Parathyroid adenoma (tissue), 2 donors: ENCODE data around the gene FAM3B.

Experiments
- H2AFZ ChIP-seq: fragments of 300-600 bp; sonication (generic); one replicate; pipeline ENCODE4 v1.7.0; 2017; ENCODE audit warnings: antibody characterized with exemption, mild to moderate bottlenecking
- H3K27ac ChIP-seq: fragments of 300-600 bp; sonication (generic); one replicate; pipeline ENCODE4 v1.7.0; 2017
- H3K27me3 ChIP-seq: fragments of 300-600 bp; sonication (generic); one replicate; pipeline ENCODE4 v1.7.0; 2017; ENCODE audit warnings: low read length; ENCODE audit not compliant: control insufficient read depth, insufficient read depth
- H3K36me3 ChIP-seq: fragments of 300-600 bp; sonication (generic); one replicate; pipeline ENCODE4 v1.7.0; 2017; ENCODE audit warnings: low read length; ENCODE audit not compliant: control insufficient read depth, insufficient read depth
- H3K4me1 ChIP-seq: fragments of 300-600 bp; sonication (generic); one replicate; pipeline ENCODE4 v1.7.0; 2017; ENCODE audit warnings: control low read depth
- H3K4me2 ChIP-seq: fragments of 300-600 bp; sonication (generic); one replicate; pipeline ENCODE4 v1.7.0; 2017; ENCODE audit warnings: low read length
- H3K4me3 ChIP-seq: fragments of 300-600 bp; sonication (generic); one replicate; pipeline ENCODE4 v1.7.0; 2017; ENCODE audit warnings: low read depth, low read length
- H3K79me2 ChIP-seq: fragments of 300-600 bp; sonication (generic); one replicate; pipeline ENCODE4 v1.7.0; 2017; ENCODE audit warnings: control low read depth
- H3K9ac ChIP-seq: fragments of 300-600 bp; sonication (generic); one replicate; pipeline ENCODE4 v1.7.0; 2017; ENCODE audit warnings: mild to moderate bottlenecking
- H3K9me3 ChIP-seq: fragments of 300-600 bp; sonication (generic); one replicate; pipeline ENCODE4 v1.7.0; 2017; ENCODE audit warnings: low read length; ENCODE audit not compliant: control insufficient read depth
- TF ChIP-seq, protein P1 (sequence below): fragments of 300-600 bp; sonication (generic); IDR thresholded peaks from one replicate; pipeline ENCODE4 v1.7.0; 2017; ENCODE audit warnings: antibody characterized with exemption, mild to moderate bottlenecking
- donor health status: primary hyperparathyroidism.

Gene FAM3B

DNA sequence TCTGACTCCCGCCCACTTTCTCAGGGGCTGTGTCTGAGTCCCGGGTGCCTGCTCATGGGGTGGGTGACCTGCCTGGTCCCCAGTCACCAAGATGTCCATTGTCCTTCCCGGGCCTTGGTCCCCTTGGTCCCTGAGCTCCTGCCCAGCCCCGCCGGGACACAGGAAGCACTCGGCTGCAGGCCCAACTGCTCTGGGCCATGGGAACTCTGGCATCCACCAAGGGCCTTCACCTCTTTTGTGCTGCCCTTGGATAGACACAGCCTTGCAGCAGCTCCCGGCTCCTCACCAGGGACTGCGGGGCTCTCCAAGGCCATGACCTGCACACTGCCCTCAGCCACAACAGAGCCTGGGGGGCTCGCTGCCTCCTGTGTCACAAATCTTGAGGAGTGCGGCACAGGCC, 87.4 kb downstream of the FAM3B start:
- Histone ChIP-seq H2AFZ (no peak overlapping the region), H3K9ac (no peak overlapping the region), H3K4me2 (no peak overlapping the region), H3K27ac (no peak overlapping the region), H3K4me1 (no peaks in the 10 kb centered on the region), H3K27me3 (no peaks in the 10 kb centered on the region), H3K36me3 (no peaks in the 10 kb centered on the region), H3K4me3 (no peak overlapping the region), H3K9me3 (no peaks in the 10 kb centered on the region), H3K79me2 (no peaks in the 10 kb centered on the region)
- TF ChIP-seq, protein P1, sequence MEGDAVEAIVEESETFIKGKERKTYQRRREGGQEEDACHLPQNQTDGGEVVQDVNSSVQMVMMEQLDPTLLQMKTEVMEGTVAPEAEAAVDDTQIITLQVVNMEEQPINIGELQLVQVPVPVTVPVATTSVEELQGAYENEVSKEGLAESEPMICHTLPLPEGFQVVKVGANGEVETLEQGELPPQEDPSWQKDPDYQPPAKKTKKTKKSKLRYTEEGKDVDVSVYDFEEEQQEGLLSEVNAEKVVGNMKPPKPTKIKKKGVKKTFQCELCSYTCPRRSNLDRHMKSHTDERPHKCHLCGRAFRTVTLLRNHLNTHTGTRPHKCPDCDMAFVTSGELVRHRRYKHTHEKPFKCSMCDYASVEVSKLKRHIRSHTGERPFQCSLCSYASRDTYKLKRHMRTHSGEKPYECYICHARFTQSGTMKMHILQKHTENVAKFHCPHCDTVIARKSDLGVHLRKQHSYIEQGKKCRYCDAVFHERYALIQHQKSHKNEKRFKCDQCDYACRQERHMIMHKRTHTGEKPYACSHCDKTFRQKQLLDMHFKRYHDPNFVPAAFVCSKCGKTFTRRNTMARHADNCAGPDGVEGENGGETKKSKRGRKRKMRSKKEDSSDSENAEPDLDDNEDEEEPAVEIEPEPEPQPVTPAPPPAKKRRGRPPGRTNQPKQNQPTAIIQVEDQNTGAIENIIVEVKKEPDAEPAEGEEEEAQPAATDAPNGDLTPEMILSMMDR = no peak

- Histone ChIP-seq H3K4me3 (no peak overlapping the region), H3K9ac (no peak overlapping the region), H3K4me1 (no peaks in the 10 kb centered on the region), H3K4me2 (no peak overlapping the region), H3K9me3 (no peaks in the 10 kb centered on the region), H3K27ac (no peak overlapping the region), H2AFZ (no peak overlapping the region), H3K27me3 (no peaks in the 10 kb centered on the region), H3K36me3 (no peaks in the 10 kb centered on the region), H3K79me2 (no peaks in the 10 kb centered on the region)
- TF ChIP-seq, protein P1 = no peak
These were observed 88.7 kb downstream of the FAM3B start for GRCh38 chr21:41405321-41405720.

GRCh38 chr21:41406340-41406739, 89.7 kb downstream of the FAM3B start:
- Histone ChIP-seq H3K27ac (no peak overlapping the region), H3K27me3 (no peaks in the 10 kb centered on the region), H3K4me1 (no peaks in the 10 kb centered on the region), H3K4me2 (no peak overlapping the region), H3K79me2 (no peaks in the 10 kb centered on the region), H3K9ac (no peak overlapping the region), H3K36me3 (no peaks in the 10 kb centered on the region), H2AFZ (no peak overlapping the region), H3K9me3 (no peaks in the 10 kb centered on the region), H3K4me3 (no peak overlapping the region)
- TF ChIP-seq, protein P1 = no peak
